Stimulated activated CD4-positive, alpha-beta T cell treated with anti-CD3 and anti-CD28 coated beads, TNF-alpha, amount 100 ng/mL, for 4 hours (primary cell): Measurements from ENCODE around the gene NDUFS6.
A peak's percentile ranks its signal among the peaks of the same experiment; 100 is the strongest.
"Not testable (repeated sequence)": the region's sequence is repeated elsewhere in the genome, so short reads cannot be mapped to it uniquely, and the experiment has no call there.

ENCODE experiments used
- DNase-seq, 3 experiments: peaks; one replicate each; pipeline ENCODE4 v3.0.0-alpha.2; 2020; ENCODE audit warnings: low read depth in 3 of 3

Gene NDUFS6

DNA sequence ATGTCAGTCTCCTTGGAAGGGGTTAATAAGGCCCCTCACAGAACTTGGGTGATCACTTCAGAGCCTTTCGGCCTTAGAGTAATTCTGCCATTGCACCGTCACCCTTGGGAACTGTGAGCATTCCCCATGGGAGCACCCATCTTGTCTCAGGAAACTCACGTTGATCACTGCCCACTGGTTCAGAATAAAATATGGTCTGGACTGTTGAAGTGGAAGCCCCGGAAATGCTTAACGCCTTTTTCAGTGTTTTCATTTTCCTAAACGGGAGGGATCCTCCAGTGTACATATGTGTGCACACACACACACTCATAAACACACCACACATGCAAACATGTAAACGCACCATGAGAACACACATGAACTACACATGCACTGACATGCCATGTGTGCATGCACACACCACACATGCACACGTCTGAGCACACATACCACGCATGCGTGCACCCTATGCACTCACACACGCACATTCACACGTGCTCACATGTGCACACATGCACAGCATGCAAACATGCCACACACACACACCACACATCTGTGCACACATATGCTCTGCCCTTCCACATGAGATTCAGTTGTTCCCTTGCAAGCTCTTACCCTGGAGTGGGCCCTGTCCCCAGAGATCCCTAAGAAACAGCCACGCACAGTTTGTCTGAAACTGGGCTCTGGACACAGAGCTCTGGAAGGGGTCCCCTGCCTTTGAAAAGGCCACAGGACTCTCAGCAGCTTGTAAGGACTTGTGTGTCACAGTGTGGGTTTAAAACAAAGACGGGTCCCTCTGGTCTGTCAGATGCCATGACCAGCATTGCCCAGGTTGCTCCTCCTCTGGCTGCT, 18.6 kb upstream of the NDUFS6 start:
- DNase-seq, result no peak

DNA sequence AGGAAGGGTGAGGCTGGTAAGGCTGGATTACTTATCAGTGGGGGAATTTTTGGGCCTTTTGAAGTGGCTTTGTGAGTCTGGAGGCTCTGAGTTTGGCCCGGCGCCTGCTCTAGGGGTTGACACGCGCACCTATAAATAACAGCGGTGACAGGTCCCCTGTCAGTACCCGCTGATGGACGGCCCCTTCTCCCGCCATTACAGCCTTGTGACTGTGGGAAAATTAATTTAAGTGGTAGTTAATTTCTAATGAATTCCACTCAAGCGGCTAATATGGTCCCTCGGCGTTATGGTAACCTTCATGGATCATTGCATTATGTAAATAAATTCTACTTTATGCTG, 18.0 kb upstream of the NDUFS6 start:
- DNase-seq, result no peak

DNA sequence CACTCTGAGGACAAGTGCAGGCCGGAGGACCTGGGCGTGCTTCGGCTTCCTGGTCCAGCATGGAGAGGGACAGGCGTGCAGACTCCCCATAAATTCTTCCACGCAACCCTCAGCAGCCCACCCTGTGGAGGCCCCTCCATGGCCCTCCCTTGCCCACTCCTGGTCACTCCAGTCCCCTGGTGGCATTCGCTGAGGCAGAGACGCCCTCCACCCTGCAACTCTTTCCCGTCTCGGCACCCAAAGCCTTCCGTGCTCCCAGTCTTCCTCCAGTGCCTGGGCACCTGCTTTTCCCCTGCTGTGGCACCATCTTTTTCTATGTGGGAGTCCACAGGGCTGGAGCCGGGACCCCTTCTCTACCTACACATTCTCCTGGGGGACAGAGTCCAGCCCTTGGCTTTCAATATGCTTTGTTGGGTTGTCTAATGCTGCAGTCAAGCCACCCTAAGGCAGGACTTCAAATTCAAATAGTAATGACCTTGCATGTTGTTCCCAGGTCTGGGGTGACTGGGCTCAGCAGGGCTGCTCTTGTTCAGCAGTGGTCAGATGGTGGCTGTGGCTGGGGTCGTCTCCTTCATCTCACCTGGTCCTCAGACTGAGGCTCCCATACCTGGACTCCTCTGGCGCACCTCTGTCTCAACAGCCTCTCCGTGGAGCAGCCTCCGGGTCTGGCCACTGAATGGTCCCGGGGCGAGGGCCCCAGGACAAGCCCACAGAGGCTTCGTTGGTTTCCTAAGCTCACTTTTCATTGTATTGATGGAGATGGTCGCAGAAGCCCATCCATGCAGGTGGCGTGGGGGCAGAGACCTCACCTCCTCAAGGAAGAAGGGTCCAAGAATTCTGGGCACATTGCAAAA, 16.8 kb upstream of the NDUFS6 start:
- no peak for DNase-seq

DNA sequence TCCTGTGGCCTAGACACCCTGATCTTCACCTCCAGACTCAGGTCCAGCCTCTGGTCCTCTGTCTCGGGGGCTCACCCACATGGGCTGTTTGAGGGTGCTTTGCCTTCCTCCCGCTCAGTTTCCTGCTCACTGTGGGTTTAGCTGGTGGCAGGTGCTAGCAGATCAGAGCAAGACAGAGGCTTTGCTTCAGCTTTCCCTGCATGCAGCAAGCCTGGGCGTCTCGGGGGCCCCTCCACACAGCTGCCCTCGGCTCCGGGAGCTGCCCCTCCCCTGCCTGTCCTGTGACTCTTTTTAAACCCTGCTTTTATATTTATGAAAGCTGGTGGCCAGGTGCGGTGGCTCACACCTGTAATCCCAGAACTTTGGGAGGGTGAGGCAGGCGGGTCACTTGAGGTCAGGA, 16.1 kb upstream of the NDUFS6 start:
- DNase-seq, result no peak

DNA sequence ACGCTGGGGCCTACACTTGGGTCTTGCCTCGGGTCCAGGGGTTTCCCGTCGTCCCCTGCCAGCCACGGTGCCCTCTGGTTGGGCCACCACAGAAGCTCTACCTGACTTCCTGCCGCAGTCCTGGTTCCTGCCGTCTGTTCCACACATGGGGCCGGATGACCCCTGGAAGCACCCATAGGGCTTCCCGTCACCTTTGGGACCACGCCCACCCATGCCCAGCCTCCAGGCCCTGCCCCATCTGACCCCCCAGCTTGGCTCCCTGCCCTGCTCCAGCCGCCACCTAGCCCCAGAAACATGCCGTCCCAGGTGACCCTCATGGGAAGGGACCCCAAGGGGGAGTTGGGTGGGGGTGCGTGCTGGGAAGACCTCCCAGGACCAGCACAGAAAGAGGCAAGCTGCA, 15.2 kb upstream of the NDUFS6 start:
- no peak for DNase-seq

DNA sequence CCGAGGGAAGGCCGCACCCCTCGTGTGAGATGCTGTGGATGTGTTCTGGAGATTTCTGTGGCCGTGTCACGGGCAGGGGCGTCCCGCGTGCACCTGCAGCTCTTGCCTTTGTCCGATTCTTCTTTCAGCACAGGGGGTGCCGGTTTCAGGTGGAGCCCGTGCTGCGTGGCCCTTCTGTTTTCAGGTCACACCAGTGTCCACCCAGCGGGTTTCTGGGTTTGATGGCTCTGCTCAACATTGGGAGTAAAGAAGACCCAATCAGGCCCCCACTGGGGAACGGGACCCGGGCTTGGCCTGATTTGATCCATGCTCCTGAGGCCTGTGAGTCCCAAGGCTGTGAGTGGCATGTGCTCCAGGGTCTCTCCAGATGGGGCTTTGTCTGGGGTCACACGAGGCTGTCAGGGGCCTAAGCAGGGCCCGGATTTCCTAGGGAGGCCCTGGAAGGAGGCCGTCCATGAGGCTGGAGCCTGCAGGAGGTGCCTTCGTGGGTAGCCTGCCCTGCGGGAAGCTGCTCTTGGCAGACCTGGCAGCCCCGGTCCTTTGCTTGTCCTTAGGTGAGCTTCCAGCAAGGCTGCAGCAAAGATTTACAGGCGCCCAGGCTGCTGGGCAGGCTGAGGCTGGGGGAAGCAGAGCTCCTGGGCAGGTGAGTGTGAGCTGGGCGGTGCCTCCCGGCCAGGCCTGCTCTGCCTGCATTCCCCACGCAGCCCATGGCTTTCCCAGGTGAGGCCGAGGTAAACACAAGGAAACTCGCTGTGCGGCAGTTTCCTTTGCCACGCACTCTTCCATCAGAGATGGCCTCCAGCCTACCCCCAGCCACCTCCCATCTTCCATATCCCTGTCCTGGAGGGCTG, 14.4 kb upstream of the NDUFS6 start:
- DNase-seq, result no peak

DNA sequence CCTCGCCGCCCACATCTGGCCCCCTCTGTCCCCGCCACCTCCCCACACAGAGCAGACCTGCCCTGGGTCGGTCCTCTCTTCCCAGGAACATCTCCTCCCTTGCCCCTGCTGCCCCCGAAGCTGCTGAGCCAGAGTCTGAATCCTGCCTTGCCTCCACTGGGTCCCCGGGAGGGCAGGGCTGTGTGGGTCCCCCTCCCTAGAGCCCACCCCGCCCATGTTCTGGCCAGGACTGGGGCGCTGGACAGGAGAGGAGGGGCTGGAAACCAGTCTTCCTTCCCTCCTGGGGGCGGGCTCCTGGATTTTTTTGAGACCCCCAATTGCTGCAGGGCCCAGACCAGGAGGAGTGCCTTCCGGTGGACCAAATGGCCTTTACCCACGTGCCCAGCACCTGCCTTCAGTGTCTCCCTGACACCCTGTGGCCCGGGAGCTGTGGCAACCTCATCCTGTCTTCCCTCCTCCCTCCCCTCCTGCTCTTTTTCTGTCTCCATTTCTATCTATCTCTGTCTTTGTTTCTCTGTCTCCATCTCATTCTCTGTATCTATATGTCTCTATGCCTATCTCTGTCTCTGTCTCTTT, 13.6 kb upstream of the NDUFS6 start:
- no peak for DNase-seq

DNA sequence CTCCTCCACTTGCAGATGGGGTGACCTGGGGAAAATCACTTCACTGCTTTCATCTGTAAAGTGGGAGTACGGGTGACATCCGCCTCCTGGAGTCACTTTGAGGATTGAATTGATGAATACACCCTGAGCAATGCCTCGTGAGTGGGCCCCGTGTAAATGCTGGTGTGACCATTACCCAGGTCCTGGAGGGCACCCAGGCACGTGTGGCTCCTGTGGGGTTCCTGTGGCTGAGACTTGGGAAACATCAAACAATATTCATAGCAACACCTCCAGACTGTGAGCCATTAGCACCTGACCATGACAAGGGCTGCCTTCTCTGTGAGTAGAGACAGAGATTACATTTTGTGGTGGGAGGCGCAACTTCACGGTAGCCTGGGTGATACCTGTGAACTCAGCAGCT, 13.0 kb upstream of the NDUFS6 start:
- no peak for DNase-seq

DNA sequence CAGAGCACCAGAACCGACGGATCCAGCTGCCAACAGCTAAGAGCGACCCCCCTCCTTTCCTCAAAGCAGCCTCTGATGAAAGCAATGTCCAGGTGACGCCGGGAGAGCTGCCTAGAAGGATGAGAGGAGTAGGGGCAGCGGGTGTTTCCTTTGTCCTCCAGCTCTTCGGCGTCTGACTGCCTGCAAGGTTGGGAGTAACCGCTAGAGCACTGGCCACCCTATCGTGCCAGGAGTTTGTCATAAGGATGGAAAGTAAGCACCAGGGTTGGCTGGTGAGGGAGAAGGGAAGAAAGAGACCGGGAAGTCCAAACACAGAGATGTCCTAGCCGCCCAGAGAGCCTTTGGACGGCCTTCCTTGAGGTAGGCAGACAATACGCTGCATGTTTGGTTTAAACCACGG, 12.4 kb upstream of the NDUFS6 start:
- no peak for DNase-seq

DNA sequence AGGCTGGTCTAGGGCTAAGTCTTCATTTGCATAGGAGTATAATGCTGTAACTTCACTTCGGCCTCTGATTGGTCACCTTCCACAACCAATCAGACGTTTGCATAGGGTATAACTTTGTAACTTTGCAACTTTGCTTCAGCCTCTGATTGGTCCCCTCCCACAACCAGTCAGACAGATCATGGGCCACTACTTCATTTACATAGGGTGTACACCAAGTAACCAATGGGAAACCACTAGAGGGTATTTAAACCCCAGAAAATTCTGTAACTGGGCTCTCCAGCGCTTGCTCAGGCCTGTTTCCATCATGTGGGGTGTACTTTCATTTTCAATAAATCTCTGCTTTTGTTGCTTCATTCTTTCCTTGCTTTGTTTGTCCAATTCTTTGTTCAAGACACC, 11.8 kb upstream of the NDUFS6 start:
- not testable (repeated sequence) for DNase-seq

DNA sequence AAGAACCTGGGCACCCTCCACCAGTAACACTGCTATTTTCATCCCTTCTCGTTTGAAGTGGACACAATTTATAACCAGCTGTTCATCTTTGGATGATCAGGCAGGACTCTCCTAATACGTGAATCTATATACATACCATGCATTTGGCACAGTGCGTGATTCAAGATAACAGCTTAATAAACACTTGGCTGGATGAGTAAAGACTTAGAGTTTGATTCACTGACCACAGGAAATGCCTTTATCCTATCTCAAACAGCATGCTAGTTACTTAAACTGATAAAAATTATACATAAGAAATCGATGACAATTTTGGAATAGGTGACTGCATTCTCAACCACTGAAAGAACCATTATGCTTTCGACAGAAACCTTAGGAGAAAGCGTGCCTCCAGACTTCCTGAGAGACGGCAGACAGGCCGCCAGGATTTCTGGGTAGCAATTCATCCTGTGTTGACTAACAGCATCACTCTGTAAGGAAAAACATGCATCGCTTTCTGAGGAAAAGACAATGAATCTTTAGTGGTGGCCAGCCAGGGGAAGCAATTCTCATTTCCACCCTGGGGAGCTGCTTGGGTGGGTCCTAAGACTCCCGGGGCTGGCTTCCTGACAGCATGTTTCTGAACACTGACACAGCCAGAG, 11.3 kb upstream of the NDUFS6 start:
- no peak for DNase-seq

DNA sequence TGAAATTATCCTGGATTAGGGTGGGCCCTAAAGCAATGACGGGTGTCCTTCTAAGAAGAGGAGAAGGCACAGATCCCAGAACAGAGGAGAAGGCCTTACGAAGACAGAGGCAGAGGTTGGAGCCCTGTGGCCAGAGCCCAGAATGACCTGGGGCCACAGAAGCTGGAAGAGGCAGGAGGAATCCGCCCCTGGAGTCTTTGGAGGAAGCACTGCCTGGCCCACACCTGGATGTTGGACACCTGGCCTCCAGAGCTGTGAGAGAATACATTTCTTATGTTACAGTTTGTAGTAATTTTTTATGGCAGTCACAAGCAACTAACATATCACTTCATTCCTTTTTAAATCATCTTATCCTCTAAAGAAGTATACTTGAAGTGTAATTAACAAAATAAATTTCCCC, 10.0 kb upstream of the NDUFS6 start:
- no peak for DNase-seq

DNA sequence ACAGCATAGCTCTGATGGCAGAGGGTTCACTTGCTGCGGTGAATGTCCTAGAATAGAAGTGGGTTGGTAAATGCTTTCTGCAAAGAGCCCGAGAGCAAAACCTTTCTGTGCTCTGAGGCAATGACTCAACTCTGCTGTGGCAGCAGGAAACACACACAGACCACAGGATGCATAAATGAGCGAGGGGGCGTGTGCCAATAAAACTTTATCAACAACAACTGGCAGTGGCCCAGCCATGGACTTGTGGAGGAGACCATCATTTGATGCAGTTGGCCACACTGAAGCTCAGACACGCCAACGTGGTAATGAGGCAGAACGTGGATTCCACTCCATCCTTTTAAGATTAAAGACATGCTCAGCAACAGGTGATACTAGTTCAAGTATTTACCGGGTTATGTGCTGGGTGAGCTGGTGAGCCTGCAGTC, 8.4 kb upstream of the NDUFS6 start:
- DNase-seq, result peak; percentile 26 to 55 (median 42)

DNA sequence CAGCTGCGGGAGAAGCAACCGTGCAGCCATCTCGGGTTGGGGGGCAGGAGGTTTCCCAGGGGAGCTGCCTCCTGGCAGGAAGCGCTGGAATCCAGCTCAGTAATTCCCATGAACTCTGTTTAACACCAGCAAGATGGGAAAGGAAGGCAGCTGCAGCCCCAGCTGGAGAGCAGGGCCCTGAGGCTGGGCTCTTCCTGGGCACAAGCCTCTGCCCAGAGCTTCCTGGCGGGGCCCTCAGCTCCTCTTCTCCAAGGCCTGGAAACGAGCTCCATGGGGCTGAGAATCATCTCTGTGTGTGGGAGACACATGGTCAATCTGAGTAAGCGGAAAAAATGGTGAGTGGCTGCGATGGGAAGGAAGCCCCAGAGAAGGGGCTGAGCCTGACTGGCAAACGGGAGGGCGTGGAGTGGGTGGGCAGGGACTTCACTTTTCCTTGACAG, 7.9 kb upstream of the NDUFS6 start:
- peak in 1 of 3 experiments; percentile 21 for DNase-seq

DNA sequence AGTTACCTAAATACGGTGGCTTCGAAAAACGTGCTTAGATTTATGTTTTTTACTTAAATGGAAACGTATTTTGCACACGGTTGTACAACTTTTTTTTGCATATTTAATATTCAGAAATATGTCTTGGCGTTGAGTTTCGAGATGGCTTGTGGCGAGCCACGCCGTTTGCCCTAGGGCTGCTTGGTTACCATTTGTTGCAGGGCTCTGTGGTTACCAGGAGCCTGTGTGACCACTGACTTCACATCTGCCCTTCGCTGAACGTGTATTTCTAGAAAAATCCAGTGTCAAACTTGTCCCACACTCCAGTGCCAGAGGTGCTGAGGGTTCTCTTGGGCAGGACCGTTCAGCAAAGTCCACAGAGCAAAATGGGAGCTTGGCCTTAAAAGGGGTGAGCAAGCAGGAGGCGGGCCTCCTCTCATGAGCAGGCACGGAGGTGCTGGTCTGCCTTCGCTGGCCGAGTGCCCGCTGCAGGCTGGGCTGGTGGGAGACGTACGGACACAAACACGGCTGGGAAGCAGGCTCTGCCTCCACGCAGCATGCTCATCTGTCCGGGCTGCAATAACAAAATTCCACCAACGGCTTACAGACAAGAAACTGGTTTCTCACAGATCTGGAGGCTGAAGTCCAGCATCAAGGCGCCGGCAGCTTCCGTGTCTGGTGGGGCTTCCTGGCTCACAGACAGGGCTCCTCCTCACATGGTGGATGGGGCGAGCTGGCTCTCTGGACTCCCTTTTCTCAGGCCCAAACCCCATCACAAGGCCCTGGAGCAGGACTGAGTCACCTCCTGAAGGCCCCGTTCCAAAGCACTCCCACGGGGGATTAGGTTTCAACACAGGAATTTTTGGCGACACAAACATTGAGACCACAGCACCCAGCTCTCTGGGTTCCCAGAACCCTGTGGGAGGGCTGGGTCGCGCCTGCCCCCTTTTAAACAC, 7.0 kb upstream of the NDUFS6 start:
- no peak for DNase-seq

DNA sequence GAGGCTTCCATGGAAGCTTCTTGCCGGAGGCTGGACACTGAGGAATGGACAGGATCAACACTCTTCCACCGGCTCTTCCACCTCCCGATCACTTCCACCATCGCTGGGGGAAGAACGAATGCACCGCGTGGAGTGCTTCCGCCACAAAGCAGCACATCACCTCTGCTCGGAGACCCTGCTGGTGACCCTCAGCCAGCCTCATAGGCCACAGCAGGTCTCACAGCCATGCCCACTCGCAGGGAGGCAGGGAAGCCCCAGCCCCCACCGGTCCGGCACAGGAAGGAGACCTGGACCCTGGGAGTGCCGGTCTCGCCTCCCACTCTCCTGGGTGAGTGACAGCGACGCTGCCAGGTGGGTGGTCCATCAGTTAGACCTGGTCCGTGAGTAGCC, 6.3 kb upstream of the NDUFS6 start:
- DNase-seq, result no peak

DNA sequence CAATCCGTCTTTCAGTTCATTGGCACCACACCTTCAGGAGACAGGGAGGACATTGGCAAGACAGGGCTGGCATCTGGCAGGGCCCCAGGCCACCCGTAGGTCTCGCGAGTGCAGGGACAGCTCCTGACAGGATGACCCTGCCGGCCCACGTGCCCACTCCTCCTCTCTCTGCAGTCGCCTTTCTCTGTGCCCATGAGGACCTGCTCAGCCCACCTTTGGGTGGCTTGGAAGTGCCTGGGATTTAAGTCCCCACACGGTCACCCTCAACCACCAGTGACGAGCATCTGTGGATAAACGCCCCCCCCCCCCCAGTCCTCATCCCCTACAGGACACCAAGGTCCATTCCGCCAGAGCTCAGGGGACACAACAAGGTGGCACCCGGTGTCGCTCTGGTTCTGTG, 5.7 kb upstream of the NDUFS6 start:
- DNase-seq, result no peak

DNA sequence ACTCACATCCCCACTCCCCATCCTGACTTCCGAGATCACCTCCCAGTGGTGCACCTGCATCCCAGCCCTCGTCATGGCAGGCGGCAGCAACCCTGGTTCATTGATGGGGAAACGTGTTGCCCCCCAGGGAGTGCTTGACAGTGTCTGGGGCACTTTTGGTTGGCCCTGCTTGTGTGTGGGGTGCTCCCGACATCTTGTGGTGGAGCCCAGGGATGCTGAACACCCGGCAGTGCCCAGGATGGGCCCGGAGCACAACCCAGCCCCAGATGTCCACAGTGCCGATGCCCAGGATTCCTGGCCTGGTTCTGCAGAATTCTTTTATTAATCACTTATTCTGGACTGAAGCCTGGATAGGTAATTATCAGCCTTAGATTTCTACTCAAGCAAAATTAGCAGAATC, 5.3 kb upstream of the NDUFS6 start:
- DNase-seq, result no peak

DNA sequence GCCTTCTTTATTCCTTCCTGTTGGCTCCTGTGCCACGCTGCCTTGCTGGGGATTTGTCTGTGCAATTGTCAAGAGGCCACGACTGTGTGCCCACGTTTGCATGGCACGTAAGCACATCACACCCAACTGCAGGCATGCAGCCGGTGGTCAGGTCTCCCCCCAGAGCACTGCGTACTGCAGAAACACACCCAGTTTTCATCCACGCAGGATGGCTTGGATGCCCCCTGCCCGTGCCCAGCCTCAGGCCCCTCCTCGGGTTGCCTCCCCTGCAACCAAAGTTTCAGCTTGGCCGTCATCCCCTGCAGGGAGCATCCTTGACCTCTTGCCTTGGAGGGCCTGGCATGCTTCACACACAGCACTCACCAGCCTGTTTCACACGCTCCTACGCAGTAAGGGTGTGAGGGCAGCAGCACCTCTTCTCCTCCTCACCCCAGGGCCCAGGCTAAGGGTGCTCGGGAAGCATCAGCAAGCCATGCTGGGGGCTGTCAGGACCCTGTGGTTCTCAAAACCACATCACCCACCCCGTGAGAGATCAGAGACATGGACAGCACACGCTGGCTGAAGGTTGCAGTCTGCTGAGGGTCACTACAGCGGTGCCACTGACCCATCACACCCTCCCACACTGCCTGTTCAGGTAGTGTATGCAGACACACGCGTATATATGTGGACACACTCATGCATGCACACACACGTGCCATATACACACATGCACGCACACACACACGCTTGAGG, 4.7 kb upstream of the NDUFS6 start:
- no peak for DNase-seq
